HG03442 (cell line): ENCODE measurements around the gene SPATS2.
A peak's percentile ranks its signal among the peaks of the same experiment; 100 is the strongest.

Source experiments
- ATAC-seq: cut with Tn5 transposase; IDR thresholded peaks from one replicate; pipeline ENCODE4 v1.9.1; 2021; ENCODE audit warnings: mild to moderate bottlenecking, moderate library complexity; ENCODE audit not compliant: unreplicated experiment

Gene SPATS2

GRCh38 chr12:49567611-49568441, 200.6 kb downstream of the SPATS2 start, which contains the start of gene MCRS1:
MCRS1 (minus strand) TSS chr12:49568142; CDS start chr12:49566731, 1,411 bp downstream.
- peak; percentile 84 for ATAC-seq

- peak; percentile 13 for ATAC-seq
Observed at GRCh38 chr12:49568442-49569162, 201.3 kb downstream of the SPATS2 start.
